ENCODE data around the gene ABCA2. TPM values are rescaled to one million over a fixed set of nuclear protein-coding genes. Genes with fewer than 3 reads are reported as not detected.

Gene ABCA2
- total and polyA plus RNA-seq, 9 of the 15 experiments (the other 6 are each of a cell fraction or from before 2014, with no cell fraction given), result 0.69 to 16.3 (median 6.1) TPM; not detected in 2

- TF ChIP-seq E2F8 (IDR thresholded peaks at IDR 0.05; ENCODE audit: low read depth, partially characterized antibody), result peak; percentile 28
- TF ChIP-seq TAF15 (IDR thresholded peaks at IDR 0.05; ENCODE audit: low read depth, low read length), result no peak
- TF ChIP-seq ZNF584 (CRISPR knock-in tag; IDR thresholded peaks at IDR 0.05; ENCODE audit: low read depth), result no peak
- TF ChIP-seq CBX5 (IDR thresholded peaks at IDR 0.05; ENCODE audit: borderline replicate concordance, low read depth), result no peak
- no peak for TF ChIP-seq ZNF324 (CRISPR knock-in tag; IDR thresholded peaks at IDR 0.05)
- peak; percentile 56 for TF ChIP-seq TFAP4 (CRISPR knock-in tag; IDR thresholded peaks at IDR 0.05; ENCODE audit: borderline replicate concordance)
- TF ChIP-seq NCOA4 (IDR thresholded peaks at IDR 0.05; ENCODE audit: partially characterized antibody), result no peak
- no peak for TF ChIP-seq CHD4 (IDR thresholded peaks at IDR 0.05; ENCODE audit: insufficient read depth, insufficient replicate concordance, low read depth, low read length, poor library complexity, severe bottlenecking)
- no peak for TF ChIP-seq ZNF224 (CRISPR knock-in tag; IDR thresholded peaks at IDR 0.05)
- TF ChIP-seq ZFP91 (CRISPR knock-in tag; IDR thresholded peaks at IDR 0.05), result no peak
- no peak for TF ChIP-seq ZNF354B (CRISPR knock-in tag; IDR thresholded peaks at IDR 0.05)
- no peak for TF ChIP-seq COPS2 (conservative IDR thresholded peaks at IDR 0.05)
- no peak for TF ChIP-seq ID3 (CRISPR knock-in tag; IDR thresholded peaks at IDR 0.05)
- no peak for TF ChIP-seq ID3 (tag; IDR thresholded peaks at IDR 0.05)
- no peak for TF ChIP-seq E2F5 (CRISPR knock-in tag; IDR thresholded peaks at IDR 0.05)
- no peak for TF ChIP-seq ZC3H4 (CRISPR knock-in tag; IDR thresholded peaks at IDR 0.05; ENCODE audit: borderline replicate concordance)
- TF ChIP-seq FOXK2 (conservative IDR thresholded peaks at IDR 0.05 in 1 of 2, IDR thresholded peaks at IDR 0.05 in 1 of 2; ENCODE audit: low read depth in 2 of 2), result no peak
- no peak for TF ChIP-seq RBM34 (IDR thresholded peaks at IDR 0.05; ENCODE audit: borderline replicate concordance, insufficient read depth, low read length)
- TF ChIP-seq SOX6 (IDR thresholded peaks at IDR 0.05), result no peak
These were observed 49.8 kb downstream of the ABCA2 start (continued) for GRCh38 chr9:136978073-136978864.
